IPS DF 4.7 (cell line): ENCODE data around the gene SPEG.

ENCODE experiments used
- DNase-seq: peaks from one replicate; pipeline ENCODE4 v3.0.0-alpha.2; 2013; ENCODE audit warnings: low spot score; ENCODE audit errors: extremely low read depth

SPEG gene

DNA sequence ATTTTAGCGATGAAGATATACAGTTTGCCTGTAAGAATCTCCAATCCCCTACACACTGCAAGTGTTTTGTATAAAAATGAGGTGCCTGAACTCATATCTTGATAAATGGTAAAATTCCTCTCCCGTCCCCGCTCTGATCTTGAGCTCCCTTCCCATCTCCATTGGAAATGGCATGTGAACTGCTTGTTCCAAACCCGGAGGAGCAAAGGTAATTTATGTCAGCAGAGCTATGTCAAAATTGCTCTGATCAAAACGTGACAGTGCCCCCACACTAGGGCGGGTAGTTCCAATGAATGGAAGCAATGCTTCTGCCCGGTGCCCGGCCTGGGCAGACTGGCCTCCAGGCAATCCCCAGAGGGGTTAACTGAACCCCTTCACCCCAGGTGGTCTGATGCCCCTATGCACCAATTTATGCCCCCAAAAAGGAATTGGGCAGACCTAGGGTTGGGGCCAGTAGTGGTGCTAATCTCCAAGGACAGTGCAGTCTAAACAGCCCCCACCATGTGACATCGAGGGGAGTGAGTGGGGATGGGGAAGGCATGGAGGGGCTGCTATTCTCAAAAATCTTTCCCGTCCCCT is 60.4 kb downstream of the SPEG start:
- no peak for DNase-seq

DNA sequence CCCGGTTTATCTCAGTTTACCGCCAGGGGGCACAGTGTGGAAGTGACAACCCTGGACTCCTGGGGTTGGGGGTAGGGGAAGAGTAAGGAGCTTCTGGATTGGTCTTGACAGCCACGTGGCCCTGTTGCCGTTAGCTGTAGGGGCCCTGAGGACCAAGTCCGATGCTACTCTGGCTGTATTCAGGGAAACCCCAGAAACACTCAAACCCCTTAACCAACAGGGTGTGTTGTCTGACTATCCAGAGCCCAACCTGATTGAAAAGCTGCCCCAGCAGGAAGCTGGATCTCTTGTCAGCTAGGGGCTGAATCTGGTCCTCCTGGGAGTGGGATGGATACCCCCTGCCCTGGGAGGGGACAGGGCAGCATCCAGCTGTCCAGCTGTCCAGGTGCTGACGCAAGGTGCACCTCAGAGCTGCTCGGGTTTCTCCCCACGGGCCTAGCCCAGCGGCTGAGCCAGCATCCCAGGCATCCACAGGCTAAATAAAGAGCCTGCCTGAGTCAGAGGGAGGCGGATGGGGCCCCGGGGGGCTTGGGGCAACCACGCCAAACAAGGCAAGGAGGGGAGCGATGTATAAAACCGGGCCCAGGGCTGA is 61.0 kb downstream of the SPEG start:
- DNase-seq: no peak

DNA sequence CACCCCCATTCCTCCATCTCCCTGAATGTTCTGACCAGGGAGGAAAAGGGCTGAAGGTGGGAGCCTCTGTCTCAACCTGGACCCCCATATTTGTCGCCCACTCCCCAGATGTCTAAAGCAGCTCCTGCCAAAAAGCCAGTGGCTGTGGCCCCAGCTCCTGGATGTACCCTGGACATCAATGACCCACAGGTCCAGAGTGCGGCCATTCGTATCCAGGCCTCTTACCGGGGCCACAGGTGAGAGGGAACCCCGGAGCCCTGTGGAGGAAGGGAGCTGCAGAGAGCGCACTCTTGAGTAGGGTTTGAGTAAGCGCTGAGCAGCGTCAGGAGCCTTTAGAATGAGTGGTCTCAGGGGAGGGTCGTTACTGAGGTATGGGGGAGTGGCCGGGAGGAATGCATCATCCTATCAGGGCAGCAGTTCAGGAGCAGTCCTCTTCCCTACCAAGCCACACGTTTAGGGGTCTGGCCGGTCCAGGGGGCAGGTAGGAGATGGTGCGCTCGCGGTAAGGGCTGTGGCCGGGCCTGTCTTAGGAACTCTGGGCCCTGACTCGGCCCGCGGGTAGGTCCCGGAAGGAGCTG is 61.7 kb downstream of the SPEG start:
- DNase-seq: no peak

DNA sequence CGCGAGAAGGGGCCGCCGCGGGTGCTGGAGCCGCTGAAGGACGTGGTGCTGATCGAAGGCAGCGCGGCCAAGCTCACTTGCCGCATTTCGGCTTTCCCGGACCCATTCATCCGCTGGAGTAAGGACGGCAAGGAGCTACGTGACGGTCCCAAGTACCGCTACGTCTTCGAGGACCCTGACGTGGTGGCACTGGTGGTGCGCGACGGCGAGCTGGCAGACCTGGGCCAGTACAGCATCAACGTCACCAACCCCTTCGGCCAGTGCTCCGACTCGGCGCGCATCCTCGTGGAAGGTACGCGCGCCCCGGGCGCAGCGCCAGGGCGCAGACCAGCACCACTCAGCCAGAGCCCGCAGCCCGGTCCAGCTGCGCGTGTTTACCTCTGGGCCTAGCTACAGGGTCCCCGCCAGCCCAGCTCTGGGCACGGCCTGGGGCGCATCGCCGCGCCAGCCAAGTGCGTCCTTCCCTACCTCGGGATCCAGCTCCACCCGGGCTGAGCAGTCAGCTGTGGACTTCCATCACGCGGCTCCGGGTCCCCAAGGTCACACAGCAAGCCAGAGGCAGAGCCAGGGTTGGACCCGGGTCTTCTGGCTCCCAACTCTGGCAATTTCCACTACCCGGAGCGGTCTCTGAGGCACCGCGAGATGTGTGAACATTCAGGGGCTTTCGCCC is 62.3 kb downstream of the SPEG start:
- no peak for DNase-seq

DNA sequence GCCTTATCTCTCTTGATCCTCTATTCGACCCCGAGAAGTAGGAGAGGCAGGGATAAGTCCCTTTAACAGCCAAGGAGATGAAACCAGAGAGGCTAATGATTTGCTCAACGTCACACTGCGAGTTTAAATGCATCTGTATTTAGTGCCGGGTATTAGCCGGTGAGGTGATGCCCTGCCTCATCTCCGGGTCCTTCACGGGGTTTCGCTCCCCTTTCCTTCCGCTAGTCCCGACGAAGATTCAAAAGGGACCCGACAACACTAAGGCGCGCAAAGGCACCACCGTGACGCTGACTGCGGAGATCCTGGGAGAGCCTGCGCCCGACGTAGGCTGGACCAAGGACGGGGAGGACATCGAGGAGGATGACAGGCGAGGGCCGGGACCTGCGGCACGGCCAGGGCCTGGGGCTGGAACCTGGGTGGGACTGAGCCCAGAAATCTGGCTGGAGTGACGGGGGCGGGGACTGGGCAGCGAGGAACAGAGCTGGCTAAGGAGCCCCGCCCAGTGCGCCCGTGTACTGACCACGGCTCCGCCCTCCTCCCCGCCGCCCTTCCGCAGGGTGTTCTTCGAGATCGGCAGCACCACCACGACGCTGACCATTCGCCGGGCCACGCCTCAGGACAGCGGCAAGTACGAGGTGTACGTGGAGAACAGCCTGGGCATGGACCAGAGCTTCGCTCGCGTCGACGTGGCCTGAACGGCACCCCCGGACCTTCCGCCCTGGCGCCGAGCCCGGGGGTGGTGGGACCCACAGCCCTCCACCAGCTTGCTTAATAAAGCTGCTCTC is 63.0 kb downstream of the SPEG start:
- DNase-seq: no peak

DNA sequence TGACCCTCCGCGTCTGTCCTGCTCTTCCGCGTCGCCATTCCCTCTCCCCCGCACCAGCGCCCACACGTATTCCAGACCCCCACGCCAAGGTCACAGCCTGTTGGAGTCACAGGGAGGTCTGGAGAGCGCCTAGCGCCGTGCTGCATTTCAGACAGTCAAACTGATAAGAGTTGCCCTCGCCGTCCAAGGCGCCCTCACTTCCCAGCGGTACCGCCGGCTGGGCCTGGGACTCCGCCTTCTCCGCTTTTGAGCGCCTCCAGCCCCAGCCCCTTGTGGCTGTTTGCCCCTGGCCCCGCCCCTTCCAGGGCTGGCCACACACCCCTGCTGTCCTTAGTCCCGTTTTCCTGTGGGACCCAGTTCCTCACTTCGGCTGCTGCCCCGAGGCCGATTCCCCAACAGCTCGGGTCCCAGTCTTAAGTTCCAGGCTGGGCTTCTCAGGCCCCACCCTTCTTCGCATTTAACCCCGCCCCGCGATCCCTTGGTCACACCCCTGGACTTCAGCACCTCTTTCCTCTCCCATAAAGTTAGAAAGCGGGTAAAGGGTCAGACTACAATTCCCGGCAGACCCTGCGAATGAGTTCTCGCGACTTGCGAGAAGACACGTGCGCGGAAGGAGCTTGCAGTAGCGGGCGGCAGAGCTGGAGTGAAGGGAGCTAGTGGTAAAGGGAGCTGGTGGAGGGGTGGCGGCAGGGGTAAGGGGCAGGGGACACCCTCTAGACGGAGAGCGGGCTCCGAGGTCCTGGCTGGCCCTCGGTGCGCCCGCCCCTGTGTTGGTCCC is 63.8 kb downstream of the SPEG start, which contains the start of gene GMPPA:
TSS of gene GMPPA (plus strand) at position 612 of the 778 bp plus-strand sequence. CDS start 1,085 bp downstream, outside the sequence.
- DNase-seq: peak; percentile 93

DNA sequence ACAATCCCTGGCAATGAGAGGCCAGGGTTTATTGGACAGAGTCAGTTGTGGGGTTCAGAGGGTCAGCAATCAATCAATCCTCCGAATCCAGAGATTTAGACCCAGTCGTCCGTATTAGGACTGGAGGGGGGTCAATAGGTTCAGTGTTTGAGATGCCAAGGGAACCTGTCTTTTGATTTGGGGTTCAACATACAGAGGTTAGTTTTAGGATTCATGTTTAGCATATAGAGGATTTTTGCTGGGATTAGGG is 64.3 kb downstream of the SPEG start:
- no peak for DNase-seq

DNA sequence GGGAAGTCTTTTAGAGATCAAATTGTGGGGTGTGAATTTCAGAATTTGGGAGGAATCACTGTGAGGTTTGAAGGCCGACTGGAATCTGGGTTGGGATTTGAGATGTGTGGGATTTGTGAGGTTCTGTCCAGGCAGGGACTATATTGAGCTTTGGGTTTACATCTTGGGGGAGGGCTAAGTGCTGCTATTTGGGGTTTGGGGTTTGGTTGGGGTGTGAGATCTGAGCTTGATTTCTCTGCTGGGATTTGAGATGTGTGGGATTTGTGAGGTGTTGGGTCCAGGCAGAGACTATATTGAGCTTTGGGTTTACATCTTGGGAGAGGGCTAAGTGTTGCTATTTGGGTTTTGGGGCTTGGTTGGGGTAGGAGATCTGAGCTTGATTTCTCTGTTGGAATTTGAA is 64.9 kb downstream of the SPEG start:
- DNase-seq: no peak

DNA sequence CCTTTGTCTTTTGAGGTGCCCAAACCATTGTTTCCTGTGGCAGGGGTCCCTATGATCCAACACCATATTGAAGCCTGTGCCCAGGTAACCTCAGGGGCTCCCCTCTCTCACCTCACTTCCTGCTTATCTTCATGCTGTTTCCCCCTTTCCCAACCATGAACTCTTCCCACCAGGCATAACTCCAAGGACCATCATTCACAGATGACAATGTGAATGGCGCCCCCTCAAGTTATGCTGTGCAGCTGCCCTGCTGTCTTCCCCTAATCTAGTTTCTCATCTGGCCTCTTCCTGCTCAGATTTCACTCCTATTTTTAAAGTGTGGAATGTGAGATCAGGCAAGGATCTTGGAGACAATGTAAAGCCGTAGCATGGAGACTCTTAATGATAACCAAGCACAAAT is 65.5 kb downstream of the SPEG start:
- no peak for DNase-seq

DNA sequence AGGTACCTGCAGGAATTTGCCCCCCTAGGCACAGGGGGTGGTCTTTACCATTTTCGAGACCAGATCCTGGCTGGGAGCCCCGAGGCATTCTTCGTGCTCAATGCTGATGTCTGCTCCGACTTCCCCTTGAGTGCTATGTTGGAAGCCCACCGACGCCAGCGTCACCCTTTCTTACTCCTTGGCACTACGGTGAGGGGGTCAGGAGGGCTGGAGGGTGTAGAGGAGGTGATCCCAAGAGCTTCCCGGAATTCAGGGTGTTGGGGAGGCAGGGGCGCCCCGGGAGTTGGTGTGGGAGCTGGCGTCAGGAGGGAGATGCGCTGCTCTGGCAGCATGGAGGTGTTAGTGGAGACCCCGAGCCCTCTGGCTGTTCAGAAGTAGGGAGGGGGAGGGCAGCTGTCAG is 67.2 kb downstream of the SPEG start:
- DNase-seq: no peak

DNA sequence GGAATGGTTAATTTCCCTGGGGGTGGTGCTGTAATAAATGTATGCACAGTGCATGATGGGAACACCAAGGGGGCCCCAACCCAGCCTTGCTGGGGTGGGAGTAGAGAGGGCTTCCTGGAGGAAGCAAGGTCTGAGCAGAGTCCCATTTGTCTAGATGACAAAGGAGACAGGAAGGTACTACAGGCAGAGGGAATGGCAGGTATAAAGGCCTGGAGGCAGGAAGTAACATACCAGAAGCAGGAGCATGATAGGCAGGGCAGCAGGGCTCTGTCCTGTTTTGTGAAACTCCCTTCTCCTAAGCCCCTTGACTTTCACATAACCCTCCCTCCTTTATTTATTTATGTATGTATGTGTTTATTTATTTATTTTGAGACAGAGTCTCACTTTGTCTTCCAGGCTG is 68.0 kb downstream of the SPEG start:
- no peak for DNase-seq

DNA sequence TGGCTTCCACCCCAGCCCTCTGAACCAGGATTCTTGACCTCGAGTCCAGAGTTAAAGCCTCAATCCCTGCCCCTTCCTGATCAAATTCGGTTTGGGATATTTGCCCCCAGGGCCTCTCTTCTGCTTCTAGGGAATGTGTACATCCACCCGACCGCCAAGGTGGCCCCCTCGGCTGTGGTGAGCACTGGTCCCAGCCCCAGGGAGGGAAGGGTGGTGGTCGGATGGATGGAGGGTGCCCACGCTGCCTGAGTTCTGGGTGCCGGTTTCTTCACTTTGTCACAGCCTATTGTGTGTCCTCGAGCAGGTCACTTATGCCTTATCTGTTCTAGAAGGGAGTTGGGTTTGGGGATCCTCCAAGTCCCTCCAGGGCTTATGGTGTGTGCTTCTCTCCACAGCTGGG is 70.9 kb downstream of the SPEG start:
- no peak for DNase-seq

DNA sequence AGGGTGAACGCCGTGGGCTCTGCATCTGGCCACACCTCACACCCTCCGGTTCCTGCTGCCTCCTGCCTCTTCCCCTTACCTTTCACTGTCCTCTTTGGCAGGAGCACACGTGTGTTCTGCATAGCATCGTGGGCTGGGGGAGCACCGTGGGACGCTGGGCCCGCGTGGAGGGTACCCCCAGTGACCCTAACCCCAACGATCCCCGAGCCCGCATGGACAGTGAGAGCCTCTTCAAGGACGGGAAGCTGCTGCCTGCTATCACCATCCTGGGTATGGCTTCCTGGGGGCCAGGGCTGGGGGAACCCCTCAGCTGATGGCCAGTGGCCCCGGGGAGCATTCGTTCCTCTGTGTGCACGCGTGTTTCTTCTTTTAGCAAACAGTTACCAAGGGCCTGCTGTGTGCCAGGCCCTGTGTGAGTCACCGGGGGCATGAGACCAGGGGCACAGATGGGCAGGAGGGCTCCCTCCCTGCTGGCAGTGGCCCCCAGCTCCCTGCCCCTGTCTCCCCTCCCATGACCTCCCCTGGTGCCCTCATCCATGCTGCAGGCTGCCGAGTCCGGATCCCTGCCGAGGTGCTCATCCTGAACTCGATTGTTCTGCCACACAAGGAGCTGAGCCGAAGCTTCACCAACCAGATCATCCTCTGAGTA is 71.6 kb downstream of the SPEG start:
- no peak for DNase-seq

DNA sequence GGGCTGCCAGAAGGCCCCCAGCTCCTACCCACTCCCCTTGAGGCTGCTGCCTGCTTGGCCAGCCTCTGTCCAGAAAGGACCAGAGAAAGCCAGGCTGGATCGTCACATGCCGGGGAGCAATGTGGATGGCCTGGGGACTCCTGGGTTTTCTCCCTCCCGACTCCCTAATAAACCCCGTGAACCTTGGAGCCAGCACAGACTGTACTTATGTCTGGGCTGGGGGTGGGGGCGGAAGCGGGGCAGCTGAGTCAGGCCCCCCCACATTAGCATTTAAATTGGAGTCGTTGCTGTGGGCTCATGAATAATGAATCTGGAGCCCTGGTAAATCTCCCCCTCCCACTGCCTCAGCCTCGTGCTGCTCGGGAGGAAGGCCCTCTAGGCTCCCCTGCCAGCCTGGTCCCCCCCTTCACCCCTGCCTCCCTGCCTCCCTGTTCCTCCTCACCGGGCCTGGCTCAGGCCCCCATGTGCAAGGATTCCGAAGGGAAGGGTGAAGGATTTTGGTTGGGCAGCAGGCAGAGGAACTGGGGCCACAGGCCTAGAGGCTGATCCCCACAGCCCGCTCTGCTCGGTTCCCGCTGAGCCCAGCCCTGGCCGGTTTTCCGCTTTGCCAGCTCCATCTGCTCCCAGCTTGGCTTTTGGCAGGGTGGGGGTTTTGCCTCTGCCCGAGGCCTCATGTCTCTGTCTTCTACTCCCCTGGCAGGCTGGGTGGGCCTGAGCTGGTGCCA is 72.3 kb downstream of the SPEG start:
- DNase-seq: no peak

DNA sequence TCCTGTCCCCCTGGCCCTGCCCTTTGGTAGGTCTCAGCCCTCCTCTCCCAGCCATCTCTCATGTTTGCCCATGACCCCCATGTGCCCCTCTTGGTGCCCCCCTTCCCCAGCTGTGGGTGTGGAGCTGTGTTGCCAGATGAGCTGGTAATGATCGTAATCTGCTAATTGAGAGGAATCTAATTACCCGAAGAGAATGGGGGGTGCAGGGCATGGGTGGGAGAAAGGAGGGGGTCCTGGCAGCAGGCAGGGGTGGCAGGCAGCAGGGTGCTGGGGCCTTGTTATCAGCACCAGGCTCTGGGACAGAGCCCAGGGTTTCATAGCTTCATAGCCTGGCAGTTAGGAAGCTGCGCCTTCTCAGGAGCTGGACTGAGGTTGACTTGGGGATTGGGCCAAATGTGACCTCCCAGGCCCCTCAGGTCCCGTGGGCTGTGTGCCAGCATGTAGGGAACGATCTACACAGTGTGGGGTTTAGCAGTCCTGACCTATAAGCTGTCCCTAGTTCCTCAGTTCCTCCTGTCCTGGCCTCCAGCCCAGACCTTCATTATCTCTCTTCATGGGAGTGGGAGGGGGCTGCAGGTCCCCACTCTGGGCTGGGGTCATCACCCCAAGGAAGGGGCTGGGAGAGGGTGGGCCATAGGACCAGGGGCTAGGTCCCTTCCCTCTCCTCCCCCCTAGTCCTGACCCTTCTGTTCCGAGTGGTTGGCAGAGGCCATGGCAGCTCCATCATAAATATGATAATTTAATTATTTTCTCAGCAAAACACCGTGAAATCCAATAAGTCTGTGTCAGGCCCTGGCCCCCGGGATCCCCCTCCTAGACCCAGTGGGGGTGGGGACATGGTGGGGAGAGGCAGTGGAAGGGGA is 73.2 kb downstream of the SPEG start:
- no peak for DNase-seq

DNA sequence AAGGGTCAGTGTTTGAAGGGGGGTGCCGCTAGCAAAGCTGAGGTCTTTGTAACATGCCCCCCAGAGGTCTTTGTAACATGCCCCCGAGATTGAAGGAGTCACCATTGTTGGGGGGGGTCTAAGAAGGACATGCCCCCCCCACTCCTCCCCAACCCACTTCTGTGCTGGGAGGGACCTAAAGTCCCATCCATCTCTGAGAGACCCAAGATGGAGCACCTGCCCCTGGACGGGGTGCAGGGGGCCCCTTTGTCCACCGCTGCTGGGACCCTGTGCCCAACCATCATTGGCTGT is 73.7 kb downstream of the SPEG start:
- DNase-seq: no peak

DNA sequence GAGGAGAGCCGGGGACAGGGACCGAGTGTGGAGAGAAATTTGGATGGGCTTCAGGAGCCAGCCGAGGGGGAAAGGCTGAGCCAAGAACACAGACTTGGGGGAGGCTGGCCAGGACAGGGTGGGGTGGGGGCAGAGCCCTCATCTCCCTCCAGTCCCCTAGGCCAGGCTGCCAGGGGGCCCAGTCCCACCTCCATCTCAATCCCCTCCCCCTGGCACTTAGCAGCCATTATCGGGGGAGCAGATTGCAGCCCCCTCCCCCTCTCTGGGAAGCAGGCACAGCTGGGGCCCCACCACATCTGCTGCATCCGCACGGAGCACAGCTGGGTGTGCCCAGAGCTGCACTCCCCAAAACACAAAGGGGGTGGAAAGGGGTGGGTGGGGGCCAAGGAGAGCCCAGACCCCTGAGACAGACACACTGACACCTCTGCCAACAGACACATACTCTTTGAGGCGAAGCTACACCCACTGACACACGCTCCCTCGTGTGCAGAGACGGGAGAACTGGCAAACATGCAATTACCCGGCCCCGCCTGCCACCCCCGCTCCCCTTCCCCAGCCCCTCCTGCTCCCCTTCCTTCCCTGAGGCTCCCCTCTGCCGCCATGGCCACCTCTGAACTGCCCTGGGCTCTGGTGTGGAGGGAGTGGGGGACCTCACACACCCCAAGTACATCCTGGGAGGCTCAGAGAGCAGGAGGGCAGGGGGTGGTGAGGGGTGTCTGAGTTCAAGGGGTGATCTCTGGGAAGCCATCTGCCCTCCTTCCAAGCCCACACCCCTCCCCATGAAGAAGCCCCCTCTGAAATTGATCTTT is 74.5 kb downstream of the SPEG start:
- no peak for DNase-seq

DNA sequence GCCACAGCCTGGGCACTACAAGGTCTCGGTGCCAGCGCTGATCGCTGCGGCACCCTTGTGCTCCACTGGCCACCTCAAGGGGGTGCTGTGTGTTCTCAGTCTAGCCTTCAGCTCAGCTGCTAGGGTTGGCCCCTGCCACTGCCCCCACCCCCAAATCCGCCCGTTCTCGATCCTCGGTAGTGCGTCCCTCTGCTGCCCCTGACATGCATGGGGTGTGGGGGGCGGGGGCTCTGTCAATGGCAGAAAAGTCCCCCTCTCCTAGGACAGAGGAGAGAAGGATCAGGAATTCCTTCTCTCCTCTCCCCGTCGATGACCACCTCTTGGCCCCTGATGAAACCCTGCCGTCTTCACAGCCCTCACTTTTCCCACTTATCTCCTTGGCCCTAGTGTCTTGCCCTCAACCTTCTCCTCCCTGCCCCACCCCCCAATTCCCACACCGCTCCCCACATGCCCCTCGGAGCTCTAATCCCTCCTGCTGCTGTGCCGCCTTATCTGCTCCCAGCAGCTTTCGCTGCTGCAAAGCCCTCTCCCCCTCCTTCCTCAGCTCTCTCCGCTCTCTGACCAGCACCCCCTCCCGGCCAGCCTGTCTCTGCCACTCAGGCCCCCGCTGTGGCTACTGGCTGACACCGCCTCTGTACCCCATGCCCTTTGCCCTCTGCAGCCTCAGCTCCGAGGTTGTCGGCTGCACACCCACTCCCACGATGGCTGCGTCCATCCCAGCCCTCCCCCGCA is 75.3 kb downstream of the SPEG start:
- DNase-seq: no peak
